IMR-90 (cell line): ENCODE measurements around the gene CLOCK. TPM values are rescaled to one million over a fixed set of nuclear protein-coding genes. Genes with fewer than 3 reads are reported as not detected.

Experiments
- ATAC-seq: fragments of 200-7000 bp; cut with Tn5 transposase; 2 replicates; pipeline ENCODE4 v1.9.1; 2020; ENCODE audit warnings: low read depth, mild to moderate bottlenecking, moderate library complexity
- BruUV-seq: library from RNA; stranded (reverse); fragments of 400-500 nt; replicated peaks from 2 replicates; lab custom pipeline; 2021; lab: Mats Ljungman, UMichigan
- CTCF ChIA-PET: fragments of 300-600 bp; formaldehyde crosslinking; extraction: SDS; loops from one replicate; lab custom pipeline; 2021; ENCODE audit warnings: antibody characterized with exemption; lab: Yijun Ruan, JAX
- POLR2A ChIA-PET: fragments of 300-600 bp; sonication (Branson Sonifier 250); formaldehyde crosslinking; loops from one replicate; lab custom pipeline; 2022; ENCODE audit warnings: antibody characterized with exemption; ENCODE audit not compliant: unreplicated experiment; lab: Charles Lee
- DNase-seq: peaks from one replicate; pipeline ENCODE4 v3.0.0; 2013
- H2AFZ ChIP-seq: replicated peaks from 2 replicates; pipeline ENCODE3; 2013; ENCODE audit warnings: low read length, mild to moderate bottlenecking; ENCODE audit not compliant: poor library complexity
- H2AK5ac ChIP-seq: 2 replicates; pipeline ENCODE4 v1.6.1; 2013; ENCODE audit warnings: low read depth, low read length, inconsistent platforms
- H2AK9ac ChIP-seq: replicated peaks from 2 replicates; pipeline ENCODE3; 2013; ENCODE audit warnings: mild to moderate bottlenecking, low read depth, low read length, moderate library complexity; ENCODE audit not compliant: poor library complexity
- H2BK120ac ChIP-seq: 2 replicates; pipeline ENCODE4 v1.6.1; 2013; ENCODE audit warnings: low read depth, low read length, inconsistent platforms
- H2BK15ac ChIP-seq: 3 replicates; pipeline ENCODE4 v1.6.1; 2013; ENCODE audit warnings: low read depth, low read length, inconsistent platforms
- H2BK20ac ChIP-seq: 2 replicates; pipeline ENCODE4 v1.6.1; 2013; ENCODE audit warnings: low read depth, mild to moderate bottlenecking, inconsistent platforms, low read length, moderate library complexity
- H2BK5ac ChIP-seq: 2 replicates; pipeline ENCODE4 v1.6.1; 2013; ENCODE audit warnings: mild to moderate bottlenecking, low read depth, low read length, inconsistent platforms; ENCODE audit not compliant: poor library complexity, severe bottlenecking
- H3K14ac ChIP-seq: replicated peaks from 2 replicates; pipeline ENCODE4 v1.6.1; 2013; ENCODE audit warnings: low read depth, low read length, inconsistent platforms
- H3K18ac ChIP-seq: 2 replicates; pipeline ENCODE4 v1.6.1; 2013; ENCODE audit warnings: low read depth, low read length, control low read depth
- H3K23ac ChIP-seq: 2 replicates; pipeline ENCODE4 v1.6.1; 2013; ENCODE audit warnings: low read depth, low read length, inconsistent platforms
- H3K27ac ChIP-seq: 2 replicates; pipeline ENCODE4 v1.5.1; 2013; ENCODE audit warnings: mild to moderate bottlenecking, control low read depth, low read length; ENCODE audit not compliant: insufficient read depth
- H3K27me3 ChIP-seq: 2 replicates; pipeline ENCODE4 v1.6.1; 2013; ENCODE audit warnings: low read length; ENCODE audit not compliant: control insufficient read depth, insufficient read depth
- H3K36me3 ChIP-seq: 2 replicates; pipeline ENCODE4 v1.6.1; 2013; ENCODE audit warnings: low read length, mixed read lengths; ENCODE audit not compliant: control insufficient read depth, insufficient read depth
- H3K4ac ChIP-seq: 2 replicates; pipeline ENCODE4 v1.6.1; 2013; ENCODE audit warnings: low read depth, low read length, inconsistent platforms
- H3K4me1 ChIP-seq: 2 replicates; pipeline ENCODE4 v1.6.1; 2013; ENCODE audit warnings: low read length, mixed read lengths; ENCODE audit not compliant: control insufficient read depth, insufficient read depth
- H3K4me2 ChIP-seq: 2 replicates; pipeline ENCODE4 v1.6.1; 2013; ENCODE audit warnings: low read depth, mild to moderate bottlenecking, control low read depth, low read length, moderate library complexity
- H3K4me3 ChIP-seq: 2 replicates; pipeline ENCODE4 v1.5.1; 2013; ENCODE audit warnings: low read depth, mild to moderate bottlenecking, control low read depth, low read length, moderate library complexity; ENCODE audit not compliant: insufficient read depth
- H3K56ac ChIP-seq: 2 replicates; pipeline ENCODE4 v1.6.1; 2013; ENCODE audit warnings: low read length, inconsistent platforms; ENCODE audit not compliant: insufficient read depth; ENCODE audit errors: extremely low read depth
- H3K79me1 ChIP-seq, 2 experiments: 2 replicates each; pipeline ENCODE4 v1.6.1; 2013; ENCODE audit warnings: low read length in 2 of 2, inconsistent platforms in 1 of 2, low read depth in 1 of 2
- H3K9ac ChIP-seq: 2 replicates; pipeline ENCODE4 v1.6.1; 2013; ENCODE audit warnings: low read depth, low read length, control low read depth
- H3K9me1 ChIP-seq: 2 replicates; pipeline ENCODE4 v1.6.1; 2013; ENCODE audit warnings: low read length, inconsistent platforms; ENCODE audit not compliant: insufficient read depth
- H3K9me3 ChIP-seq: 2 replicates; pipeline ENCODE4 v1.6.1; 2013; ENCODE audit warnings: low read length; ENCODE audit not compliant: control insufficient read depth, insufficient read depth
- H4K20me1 ChIP-seq: 2 replicates; pipeline ENCODE4 v1.6.1; 2013; ENCODE audit warnings: low read length, inconsistent platforms; ENCODE audit not compliant: insufficient read depth
- H4K5ac ChIP-seq: 2 replicates; pipeline ENCODE4 v1.6.1; 2013; ENCODE audit warnings: mild to moderate bottlenecking, low read depth, low read length, control low read depth
- H4K8ac ChIP-seq, 2 experiments: 2 replicates each; pipeline ENCODE4 v1.6.1; 2013; ENCODE audit warnings: low read depth in 2 of 2, low read length in 2 of 2, control low read depth in 1 of 2, inconsistent platforms in 1 of 2
- H4K91ac ChIP-seq: 2 replicates; pipeline ENCODE4 v1.6.1; 2013; ENCODE audit warnings: low read depth, low read length, inconsistent platforms; ENCODE audit not compliant: insufficient read depth
- CHD1 ChIP-seq: IDR thresholded peaks from 2 replicates; pipeline ENCODE4 v1.6.1; 2012; ENCODE audit warnings: low read depth, low read length, improper control_type of control experiment
- FOS ChIP-seq: fragments of 150-350 bp; IDR thresholded peaks from 2 replicates; pipeline ENCODE4 v1.6.1; 2016; ENCODE audit warnings: low read depth, low read length
- WGBS, 2 experiments: methylation state at CpG; one replicate each; pipeline versions ENCODE4 v1.1.5 to v1.1.7; 2013; ENCODE audit warnings: missing lambda C conversion rate in 2 of 2; ENCODE audit not compliant: insufficient read length in 1 of 2; ENCODE audit errors: extremely low coverage in 2 of 2; 5-methylcytosine and 5-hydroxymethylcytosine counted together
- dilution Hi-C: fragments of 300-500 bp; cut with HindIII; formaldehyde crosslinking; loops from one replicate; pipeline ENCODE4 v1.14.3; 2018; ENCODE audit warnings: low sequenced_read_pairs; ENCODE audit not compliant: unreplicated experiment
- in situ Hi-C: fragments of 300-500 bp; cut with MboI; formaldehyde crosslinking; loops from 3 replicates; pipeline ENCODE4 v1.14.3; 2019; ENCODE audit warnings: low sequenced_read_pairs, inconsistent platforms, mixed read lengths
- intact Hi-C: fragments of 100-400 bp; cut with micrococcal nuclease; formaldehyde crosslinking; loops from 2 replicates; pipeline ENCODE4 v1.10.0; 2022
- polyA plus RNA-seq, 3 experiments: library from polyadenylated mRNA; depleted of rRNA; stranded (reverse); fragments of >200 nt; gene quantifications; 2 replicates each; pipeline ENCODE4 v1.2.3, GENCODE V29; 2012; ENCODE audit warnings: low replicate concordance in 1 of 3
- total RNA-seq: library from RNA; depleted of rRNA; stranded (reverse); fragments of >200 nt; gene quantifications from 2 replicates; pipeline ENCODE4 v1.2.3, GENCODE V29; 2012

Gene CLOCK
- total and polyA plus RNA-seq, 2 of the 4 experiments (the other 2 are of a cell fraction), result 7.3 to 53.4 TPM

GRCh38 chr4:55405073-55405472 lies 141.6 kb downstream of the CLOCK start:
- Histone ChIP-seq H3K4me2 (no peak overlapping the region), H2BK15ac (no peak overlapping the region), H3K79me1 (peaks cover 10 to 57% of the 10 kb centered on the region in 2 experiments; a peak in 3 of 4 replicates), H2AK9ac (no peak overlapping the region), H3K23ac (no peak overlapping the region), H3K56ac (no peak overlapping the region), H4K8ac (no peak overlapping the region), H4K20me1 (peaks cover 86% of the 10 kb centered on the region), H2BK5ac (no peak overlapping the region), H3K27ac (no peak overlapping the region), H3K9me3 (no peaks in the 10 kb centered on the region), H3K18ac (no peak overlapping the region), H2BK120ac (no peak overlapping the region), H3K36me3 (peaks cover 17% of the 10 kb centered on the region), H4K91ac (no peak overlapping the region), H3K4me1 (peaks cover 8% of the 10 kb centered on the region), H3K27me3 (no peaks in the 10 kb centered on the region), H3K9me1 (peaks cover 12% of the 10 kb centered on the region; the same call in 1 of the 2 replicates), H3K9ac (no peak overlapping the region), H2AFZ (no peak overlapping the region), H3K4me3 (no peak overlapping the region), H4K5ac (no peak overlapping the region), H3K14ac (no peak overlapping the region), H2BK20ac (no peak overlapping the region), H3K4ac (no peak overlapping the region), H2AK5ac (no peak overlapping the region)
- no peak for TF ChIP-seq FOS
- no peak for TF ChIP-seq CHD1
- WGBS, 2 experiments, result no CpG with 5 or more reads among the region's 3 CpGs
- in situ Hi-C loops (loop anchor here (25.0 kb wide), 1 partner anchor 457 kb away; the partner anchor contains the start of gene EXOC1), dilution Hi-C loops (no loop called here), intact Hi-C loops (no loop called here)
- ATAC-seq (no peak), DNase-seq (no peak)
- POLR2A ChIA-PET, result interaction anchor here (0.6 kb wide), 1 partner anchor 17 kb away, joined by 9 read pairs; no protein-coding TSS in a partner anchor
- BruUV-seq, result no TSS peak
- CTCF ChIA-PET, result no interaction called here
